Adrenal gland (tissue), 19 donors: Measurements from ENCODE around the gene TLR6. TPM values are rescaled to one million over a fixed set of nuclear protein-coding genes. Genes with fewer than 3 reads are reported as not detected.

Experiments
- DNase-seq, 7 donors: peaks; one replicate each; pipeline ENCODE4 v3.0.0-alpha.2; 2019 to 2020
- H3K27ac ChIP-seq, 5 donors: fragments of 200-600 bp; sonication (generic) in 4 of 5; 1 replicate in 3 of 5; 2 replicates in 2 of 5; pipeline versions ENCODE4 v1.5.1 to v1.8.0; 2016 to 2020; ENCODE audit warnings: mild to moderate bottlenecking in 1 of 5
- H3K27me3 ChIP-seq: fragments of 200-600 bp; 2 replicates; pipeline ENCODE4 v1.8.0; 2021
- H3K36me3 ChIP-seq, 2 donors: fragments of 200-600 bp; replicated peaks in 1 of 2; 1 replicate in 1 of 2; 2 replicates in 1 of 2; pipeline versions ENCODE4 v1.5.1 to v1.8.0; 2018 to 2022
- H3K4me1 ChIP-seq, 2 donors: fragments of 200-600 bp; replicated peaks in 1 of 2; 1 replicate in 1 of 2; 2 replicates in 1 of 2; pipeline versions ENCODE4 v1.5.1 to v1.8.0; 2018 to 2021
- H3K4me3 ChIP-seq, 4 donors: fragments of 200-600 bp; sonication (generic) in 3 of 4; one replicate each; pipeline ENCODE4 v1.5.1; 2016 to 2018
- H3K9me3 ChIP-seq, 3 donors: fragments of 200-600 bp; sonication (generic) in 1 of 3; replicated peaks in 1 of 3; 1 replicate in 2 of 3; 2 replicates in 1 of 3; pipeline versions ENCODE4 v1.5.1 to v1.8.0; 2016 to 2021
- CTCF ChIP-seq, 6 experiments: fragments of 450-650 bp in 4 of 6; fragments of 200-600 bp in 2 of 6; sonication (generic) in 1 of 6; IDR thresholded peaks; 1 replicate in 5 of 6; 2 replicates in 1 of 6; pipeline versions ENCODE4 v1.5.1 to v1.8.0; 2016 to 2021; ENCODE audit warnings: antibody characterized with exemption in 6 of 6, mild to moderate bottlenecking in 2 of 6, moderate library complexity in 1 of 6
- POLR2A ChIP-seq, 2 donors: fragments of 450-650 bp; IDR thresholded peaks; one replicate each; pipeline ENCODE4 v1.6.1; 2017; ENCODE audit warnings: antibody characterized with exemption in 2 of 2, mild to moderate bottlenecking in 2 of 2, moderate library complexity in 1 of 2
- WGBS, 4 donors: extraction: QIAGEN DNeasy Blood & Tissue Kit in 2 of 4; methylation state at CpG; one replicate each; pipeline versions ENCODE4 v1.1.5 to v1.1.7; 2013 to 2017; 5-methylcytosine and 5-hydroxymethylcytosine counted together
- intact Hi-C, 2 donors: fragments of 100-400 bp; cut with DNase I; formaldehyde crosslinking; loops; one replicate each; pipeline versions ENCODE4 v1.14.1 to v1.15.0; 2022 to 2023
- long read RNA-seq, 10 donors: library from polyadenylated mRNA in 3 of 10; unstranded in 2 of 10; stranded (forward) in 1 of 10; transcript quantifications; one replicate each; pipeline ENCODE4 v2.0.0 and lab custom pipeline, GENCODE V29; 2021 to 2026
- polyA plus RNA-seq, 3 donors: library from polyadenylated mRNA; stranded (reverse); fragments of 200-250 nt in 2 of 3; fragments of 350-450 nt in 1 of 3; fragmentation: Illumina TruSeq in 1 of 3; extraction: RNeasy Lipid Tissue Mini Kit (QIAGEN cat#74804) in 1 of 3; gene quantifications; one replicate each; pipeline ENCODE4 v1.2.3, GENCODE V29; 2013 to 2014
- total RNA-seq, 9 donors: library from RNA; depleted of rRNA in 4 of 9; stranded (reverse); fragments of >200 nt in 4 of 9; fragments of 120-200 nt in 1 of 9; fragmentation: NEBNext Ultra II Directional in 1 of 9; extraction: Animal tissue kit (Norgen Biotek cat#: 25700) in 1 of 9; gene quantifications; one replicate each; pipeline versions ENCODE4 v1.1.0 to v1.2.4, GENCODE V29; 2013 to 2023
- donor health status: healthy with polysubstance abuse.
- donor health status: Bipolar disorder and iron deficiency.
- donor health status: DM: yes; HTN: yes; CAD: no.
- donor health status: DM: no; HTN: no; CAD: no.
- donor health status: DM: no; HTN: no; CAD: no.
- donor health status: DM: yes; HTN: yes; CAD: no.

The TLR6 gene, protein sequence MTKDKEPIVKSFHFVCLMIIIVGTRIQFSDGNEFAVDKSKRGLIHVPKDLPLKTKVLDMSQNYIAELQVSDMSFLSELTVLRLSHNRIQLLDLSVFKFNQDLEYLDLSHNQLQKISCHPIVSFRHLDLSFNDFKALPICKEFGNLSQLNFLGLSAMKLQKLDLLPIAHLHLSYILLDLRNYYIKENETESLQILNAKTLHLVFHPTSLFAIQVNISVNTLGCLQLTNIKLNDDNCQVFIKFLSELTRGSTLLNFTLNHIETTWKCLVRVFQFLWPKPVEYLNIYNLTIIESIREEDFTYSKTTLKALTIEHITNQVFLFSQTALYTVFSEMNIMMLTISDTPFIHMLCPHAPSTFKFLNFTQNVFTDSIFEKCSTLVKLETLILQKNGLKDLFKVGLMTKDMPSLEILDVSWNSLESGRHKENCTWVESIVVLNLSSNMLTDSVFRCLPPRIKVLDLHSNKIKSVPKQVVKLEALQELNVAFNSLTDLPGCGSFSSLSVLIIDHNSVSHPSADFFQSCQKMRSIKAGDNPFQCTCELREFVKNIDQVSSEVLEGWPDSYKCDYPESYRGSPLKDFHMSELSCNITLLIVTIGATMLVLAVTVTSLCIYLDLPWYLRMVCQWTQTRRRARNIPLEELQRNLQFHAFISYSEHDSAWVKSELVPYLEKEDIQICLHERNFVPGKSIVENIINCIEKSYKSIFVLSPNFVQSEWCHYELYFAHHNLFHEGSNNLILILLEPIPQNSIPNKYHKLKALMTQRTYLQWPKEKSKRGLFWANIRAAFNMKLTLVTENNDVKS
- total RNA-seq (10 to 100 TPM in 1 of 9 donors, 1 to 10 TPM in 8; 2.8 to 14.4 (median 6.4) TPM), polyA plus RNA-seq (1 to 10 TPM in 2 of 3 donors, under 1 TPM in 1; 0.80 to 2.6 (median 1.0) TPM)
- long read RNA-seq, donor 1: 0 reads
- long read RNA-seq, donor 2: 0 reads
- long read RNA-seq, donor 3, full-length matches to known transcripts: 2 of 2 reads
- long read RNA-seq, donor 3, partial matches to known transcripts: 0 of 2 reads
- long read RNA-seq, donor 3, other reads (novel, unspliced or antisense): 0 of 2 reads
- long read RNA-seq, donor 4: 0 reads
- long read RNA-seq, donor 5, partial matches to known transcripts: 0 of 2 reads
- long read RNA-seq, donor 5, other reads (novel, unspliced or antisense): 2 of 2 reads
- long read RNA-seq, donor 6: 0 reads
- long read RNA-seq, donor 7: 0 reads
- long read RNA-seq, donor 8: 0 reads
- long read RNA-seq, donor 9: 0 reads
- long read RNA-seq, donor 10: 0 reads

GRCh38 chr4:38856524-38857337, at the start of gene TLR6:
TLR6 (minus strand) TSS chr4:38856817; CDS start chr4:38829473, 27,344 bp downstream.
- peak in 1 of 2 donors; percentile 15 for TF ChIP-seq POLR2A (IDR thresholded peaks at IDR 0.05)
- peak; percentile 58 to 81 (median 68) for TF ChIP-seq CTCF (IDR thresholded peaks at IDR 0.05)

DNA sequence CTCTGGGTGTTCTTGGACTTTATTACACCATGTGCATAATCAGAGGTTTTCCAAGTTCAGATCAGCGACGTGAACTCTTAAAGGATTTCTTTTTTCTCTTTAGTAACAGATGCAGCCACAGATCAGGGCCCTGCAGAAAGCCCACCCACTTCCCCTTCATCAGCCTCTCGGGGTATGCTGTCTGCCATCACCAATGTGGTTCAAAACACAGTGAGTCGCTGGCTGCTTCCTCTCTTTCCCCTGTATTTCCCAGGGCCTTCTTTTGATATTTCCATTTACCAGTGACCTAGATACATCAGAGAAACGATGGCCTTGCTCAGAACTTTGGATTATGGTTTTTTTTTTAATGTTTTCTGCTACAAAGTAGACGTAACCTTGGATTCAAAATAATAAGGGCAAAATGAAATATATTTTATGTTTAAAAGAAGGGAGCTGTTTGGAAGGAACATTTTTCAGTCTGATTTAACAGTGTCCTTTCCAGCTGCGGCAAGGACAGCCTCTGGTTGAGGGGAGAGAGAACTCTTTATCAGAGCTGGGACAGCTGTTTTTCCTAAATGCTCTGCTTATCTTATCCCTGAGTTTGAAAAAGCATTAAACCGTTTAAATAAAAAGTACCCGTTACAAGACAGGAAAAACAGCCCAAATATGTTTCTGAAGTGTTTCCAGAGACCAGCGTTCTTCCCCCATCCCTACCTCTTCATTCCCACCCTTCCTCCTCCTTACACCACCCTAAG, 49.2 kb upstream of the TLR6 start:
- no peak for TF ChIP-seq CTCF (IDR thresholded peaks at IDR 0.05)
- no peak for TF ChIP-seq POLR2A (IDR thresholded peaks at IDR 0.05)
- WGBS, 4 donors: 14 to 22% (median 18%) methylated on average over 10 of the region's 10 CpGs
- DNase-seq: peak in 2 of 7 donors; percentile 41 to 44
- intact Hi-C loops: no loop called here
- Histone ChIP-seq H3K27me3 (no peaks in the 10 kb centered on the region), H3K27ac (peak overlapping the region; percentile 40 to 76 (median 61)), H3K9me3 (no peaks in the 10 kb centered on the region), H3K4me3 (no peak overlapping the region), H3K4me1 (peaks cover 37 to 55% of the 10 kb centered on the region in 2 donors), H3K36me3 (peaks cover 0 to 38% of the 10 kb centered on the region in 2 donors)

More at GRCh38 chr4:38856524-38857337, at the start of gene TLR6:
- WGBS, 4 donors: 13 to 32% (median 20%) methylated on average over 8 of the region's 8 CpGs
- peak in 5 of 7 donors; percentile 48 to 78 (median 73) for DNase-seq
- Histone ChIP-seq H3K9me3 (no peaks in the 10 kb centered on the region), H3K27ac (peak within 1 kb of the TSS; percentile 58 to 79 (median 65)), H3K4me3 (peak within 1 kb of the TSS in 1 of 4 donors; percentile 54), H3K4me1 (peaks cover 16% of the 10 kb centered on the region in 2 donors), H3K36me3 (no peaks in the 10 kb centered on the region), H3K27me3 (no peaks in the 10 kb centered on the region)
- intact Hi-C loops: no loop called here

- Histone ChIP-seq H3K36me3 (peaks cover 0 to 27% of the 10 kb centered on the region in 2 donors), H3K4me1 (peaks cover 37 to 55% of the 10 kb centered on the region in 2 donors), H3K27me3 (no peaks in the 10 kb centered on the region), H3K27ac (peak overlapping the region; percentile 40 to 76 (median 68)), H3K4me3 (no peak overlapping the region), H3K9me3 (no peaks in the 10 kb centered on the region)
- TF ChIP-seq CTCF (IDR thresholded peaks at IDR 0.05): no peak
- no peak for TF ChIP-seq POLR2A (IDR thresholded peaks at IDR 0.05)
- intact Hi-C loops: loop anchor here in 1 of 2 donors (5.0 kb wide), 1 partner anchor 233 kb away; no protein-coding TSS in a partner anchor
- WGBS, 4 donors: 52 to 73% (median 60%) methylated on average over 3 of the region's 3 CpGs
- DNase-seq: no peak
Measured at GRCh38 chr4:38904682-38905081, 48.1 kb upstream of the TLR6 start.
